GM21423 (cell line): ENCODE measurements around the gene VAV1.
"Not testable (repeated sequence)": the region's sequence is repeated elsewhere in the genome, so short reads cannot be mapped to it uniquely, and the experiment has no call there.

ENCODE experiments used
- ATAC-seq: cut with Tn5 transposase; IDR thresholded peaks from one replicate; pipeline ENCODE4 v1.9.1; 2021; ENCODE audit warnings: mild to moderate bottlenecking, moderate library complexity; ENCODE audit not compliant: unreplicated experiment

The VAV1 gene

DNA sequence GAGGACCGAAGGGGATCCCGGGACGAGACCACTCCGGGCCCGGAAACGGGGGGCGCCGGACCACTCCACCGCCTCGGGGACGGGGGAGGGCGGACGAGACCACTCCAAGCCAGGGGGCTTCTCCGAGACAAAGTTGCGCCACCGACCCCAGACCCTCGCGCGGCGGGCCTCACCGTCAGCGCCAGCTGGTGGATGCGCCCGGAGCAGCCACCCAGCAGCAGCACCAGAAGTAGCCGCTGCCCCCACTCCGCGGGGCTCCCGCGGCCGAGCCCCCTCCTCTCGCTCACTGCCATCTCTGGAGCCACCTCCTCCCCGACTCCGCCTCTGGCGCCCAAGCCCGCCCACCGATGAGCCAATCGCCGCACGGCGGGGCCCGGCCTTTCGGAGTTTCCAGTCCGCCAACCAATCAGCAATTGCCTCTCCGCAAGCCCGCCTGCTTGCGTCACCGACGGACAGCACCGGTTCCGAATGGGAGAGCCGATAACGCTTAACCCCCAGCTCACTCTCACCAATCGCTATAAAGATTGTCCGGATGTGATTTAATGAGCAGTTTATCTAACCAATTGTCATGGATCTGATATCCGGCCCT is 35.1 kb upstream of the VAV1 start, which contains the start of gene GPR108:
Gene GPR108, minus strand, starts transcription at position 297 of the 589 bp plus-strand sequence. Its CDS starts 4 bp downstream, at position 293.
- peak; percentile 60 for ATAC-seq

- no peak for ATAC-seq
Measured at GRCh38 chr19:6737873-6738786, 34.4 kb upstream of the VAV1 start.

- no peak for ATAC-seq
Measured at GRCh38 chr19:6738787-6739389, 33.6 kb upstream of the VAV1 start.

GRCh38 chr19:6739390-6739882 is 33.1 kb upstream of the VAV1 start, which contains the start of gene TRIP10:
TRIP10 (plus strand) TSS chr19:6739680; CDS start chr19:6739762, 82 bp downstream.
- ATAC-seq, result no peak

DNA sequence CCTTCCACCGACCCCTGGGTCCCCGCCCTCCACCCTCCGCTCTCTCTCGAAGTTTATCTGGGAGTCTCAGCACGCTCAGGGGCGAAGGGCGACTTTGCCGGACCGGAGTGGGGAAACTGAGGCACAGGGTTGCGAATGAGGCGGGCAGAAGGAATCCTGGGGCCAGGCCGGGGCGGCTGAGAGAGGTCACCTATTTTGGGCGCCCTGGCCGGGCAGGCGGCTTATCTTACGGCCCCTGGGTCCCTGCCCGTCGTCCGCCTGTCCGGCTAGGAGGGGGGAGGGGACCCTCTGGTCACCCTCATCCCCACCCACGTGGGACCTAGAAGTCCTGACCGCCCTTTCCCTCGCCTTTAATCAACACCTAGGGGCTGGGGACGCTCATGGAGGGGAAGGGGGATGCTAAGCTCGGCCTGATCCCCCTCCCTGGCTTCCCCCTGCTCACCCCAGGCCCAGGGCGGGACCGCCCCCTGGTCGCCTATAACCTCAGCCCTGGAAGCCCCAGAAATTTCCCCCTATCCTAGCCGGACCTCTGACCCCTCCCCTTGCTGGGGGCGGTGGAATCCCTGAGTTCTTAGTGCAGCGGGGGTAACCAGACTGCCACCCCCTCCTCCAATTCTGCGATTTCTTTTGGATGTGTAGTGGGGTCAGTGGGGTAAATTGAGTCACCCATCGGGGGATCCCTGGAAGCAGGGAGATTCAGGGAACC is 32.5 kb upstream of the VAV1 start:
- ATAC-seq, result no peak

- ATAC-seq, result no peak
Measured at GRCh38 chr19:6740589-6741343, 31.7 kb upstream of the VAV1 start.

- ATAC-seq, result no peak
Measured at GRCh38 chr19:6743066-6743465, 29.4 kb upstream of the VAV1 start.

DNA sequence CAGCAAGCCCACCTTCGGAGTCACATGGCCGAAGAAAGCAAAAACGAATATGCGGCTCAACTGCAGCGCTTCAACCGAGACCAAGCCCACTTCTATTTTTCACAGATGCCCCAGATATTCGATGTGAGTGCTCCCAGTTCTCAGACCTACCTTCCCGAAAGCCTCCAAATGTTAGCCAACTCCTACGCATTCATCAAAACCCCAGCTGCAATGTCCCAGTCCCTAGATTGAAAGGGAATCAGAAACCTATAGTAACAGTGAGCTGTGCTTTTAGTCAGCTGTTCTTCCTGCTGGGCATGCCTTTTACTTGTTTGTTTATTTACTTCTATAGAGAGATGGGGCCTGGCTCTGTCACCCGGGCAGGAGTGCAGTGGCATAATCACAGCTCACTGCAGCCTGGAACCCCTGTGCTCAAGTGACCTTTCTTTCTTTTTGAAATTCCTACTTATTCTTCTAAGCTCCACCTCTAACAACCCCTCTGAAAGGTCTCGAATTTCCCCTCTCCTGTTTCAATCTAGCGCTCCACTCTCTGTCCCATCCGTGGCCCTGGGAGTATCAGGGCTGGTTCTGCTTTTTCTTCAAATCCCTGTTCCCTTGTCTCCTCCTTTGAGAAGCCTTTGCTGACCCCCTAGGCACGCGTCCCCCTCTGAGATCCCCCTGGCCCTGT is 28.7 kb upstream of the VAV1 start:
- ATAC-seq, result no peak

- no peak for ATAC-seq
Measured at GRCh38 chr19:6744381-6745301, 27.9 kb upstream of the VAV1 start.

DNA sequence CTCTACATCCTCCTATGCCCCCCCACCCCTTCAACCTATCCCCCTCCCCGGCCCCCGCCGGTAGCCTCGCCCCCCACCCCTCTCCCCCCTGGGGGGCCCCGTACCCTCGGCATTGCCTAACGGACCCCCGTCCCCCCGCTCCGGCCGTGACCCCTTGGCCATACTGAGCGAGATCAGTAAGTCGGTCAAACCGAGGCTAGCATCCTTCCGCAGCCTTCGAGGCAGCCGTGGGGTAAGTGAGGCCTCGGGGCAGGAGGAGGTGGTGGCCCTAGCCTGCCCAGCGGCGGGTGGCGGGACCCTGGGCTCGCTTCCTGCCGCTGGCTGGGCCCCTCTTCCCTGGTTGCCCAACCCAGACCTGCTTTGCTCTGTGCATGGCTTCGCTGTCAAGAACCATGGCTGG is 26.5 kb upstream of the VAV1 start:
- no peak for ATAC-seq

DNA sequence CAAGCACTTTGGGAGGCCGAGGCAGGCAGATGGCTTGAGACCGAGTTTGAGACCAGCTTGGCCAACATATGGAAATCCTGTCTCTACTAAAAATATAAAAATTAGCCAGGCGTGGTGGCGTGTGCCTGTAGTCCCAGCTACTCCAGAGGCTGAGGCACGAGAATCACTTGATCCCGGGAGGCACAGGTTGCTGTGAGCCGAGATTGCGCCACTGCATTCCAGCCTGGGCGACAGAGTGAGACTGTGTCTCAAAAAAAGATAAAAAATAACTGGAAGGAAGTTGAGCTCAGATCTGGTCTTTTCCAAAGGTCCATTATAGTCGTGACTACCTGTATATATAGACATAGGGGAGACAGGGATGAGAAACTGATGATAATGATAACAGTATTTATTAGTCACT is 24.0 kb upstream of the VAV1 start:
- ATAC-seq, result not testable (repeated sequence)

GRCh38 chr19:6750062-6750461 is 22.4 kb upstream of the VAV1 start:
- ATAC-seq, result no peak

DNA sequence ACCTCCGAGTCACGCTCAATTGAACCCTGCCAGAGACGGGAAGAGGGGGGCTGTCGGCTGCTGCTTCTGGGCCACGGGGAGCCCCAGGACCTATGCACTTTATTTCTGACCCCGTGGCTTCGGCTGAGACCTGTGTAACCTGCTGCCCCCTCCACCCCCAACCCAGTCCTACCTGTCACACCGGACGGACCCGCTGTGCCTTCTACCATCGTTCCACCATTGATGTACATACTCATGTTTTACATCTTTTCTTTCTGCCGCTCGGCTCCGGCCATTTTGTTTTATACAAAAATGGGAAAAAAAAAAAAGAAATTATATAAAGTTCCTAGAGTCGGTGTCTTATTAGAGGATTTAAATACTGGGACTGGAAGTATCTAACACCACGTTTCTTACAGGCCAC is 21.3 kb upstream of the VAV1 start:
- no peak for ATAC-seq

DNA sequence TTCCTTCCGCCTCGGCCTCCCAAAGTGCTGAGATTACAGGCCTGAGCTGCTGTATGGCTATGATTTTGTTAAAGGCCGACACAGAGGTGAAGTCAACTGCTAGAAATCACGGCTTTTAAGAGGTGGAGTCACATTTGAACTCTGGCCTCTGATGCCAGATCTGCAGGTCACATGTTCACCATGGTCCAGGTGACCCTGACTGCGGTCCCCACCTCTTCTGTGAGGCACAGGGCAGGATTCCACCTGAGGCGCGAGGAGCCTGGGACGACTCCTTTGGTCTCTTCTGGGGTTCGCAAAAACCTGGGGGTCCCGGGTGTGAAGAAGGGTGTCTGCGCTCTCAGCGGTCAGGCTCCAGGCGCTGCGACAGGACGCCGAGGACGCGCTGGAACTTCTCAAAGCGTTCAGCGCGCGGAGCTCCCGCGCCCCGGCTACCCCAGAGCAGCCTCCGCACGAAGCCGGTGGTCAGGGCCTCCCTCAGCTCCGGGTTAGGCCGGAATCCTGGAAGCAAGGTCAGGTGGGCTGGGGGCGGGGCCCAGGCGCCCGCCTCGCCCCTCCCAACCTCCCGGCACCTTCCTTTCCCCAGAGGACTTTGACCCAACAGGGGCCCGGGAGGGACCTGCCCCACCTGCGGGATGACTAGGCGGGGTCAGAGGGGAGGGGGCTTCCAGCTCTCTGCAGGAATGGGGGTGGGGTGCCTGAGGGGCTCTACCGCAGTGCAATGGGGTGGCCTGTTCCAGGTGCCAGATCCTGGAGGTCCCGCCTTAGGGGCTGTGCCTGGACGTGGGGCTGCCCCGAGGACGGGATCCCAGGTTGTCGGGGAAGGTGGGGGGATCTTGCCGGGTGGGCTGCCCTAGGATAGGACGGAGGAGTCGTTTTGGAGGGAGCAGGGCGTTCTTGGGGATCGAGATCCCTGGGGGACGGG is 20.0 kb upstream of the VAV1 start:
- ATAC-seq, result no peak

DNA sequence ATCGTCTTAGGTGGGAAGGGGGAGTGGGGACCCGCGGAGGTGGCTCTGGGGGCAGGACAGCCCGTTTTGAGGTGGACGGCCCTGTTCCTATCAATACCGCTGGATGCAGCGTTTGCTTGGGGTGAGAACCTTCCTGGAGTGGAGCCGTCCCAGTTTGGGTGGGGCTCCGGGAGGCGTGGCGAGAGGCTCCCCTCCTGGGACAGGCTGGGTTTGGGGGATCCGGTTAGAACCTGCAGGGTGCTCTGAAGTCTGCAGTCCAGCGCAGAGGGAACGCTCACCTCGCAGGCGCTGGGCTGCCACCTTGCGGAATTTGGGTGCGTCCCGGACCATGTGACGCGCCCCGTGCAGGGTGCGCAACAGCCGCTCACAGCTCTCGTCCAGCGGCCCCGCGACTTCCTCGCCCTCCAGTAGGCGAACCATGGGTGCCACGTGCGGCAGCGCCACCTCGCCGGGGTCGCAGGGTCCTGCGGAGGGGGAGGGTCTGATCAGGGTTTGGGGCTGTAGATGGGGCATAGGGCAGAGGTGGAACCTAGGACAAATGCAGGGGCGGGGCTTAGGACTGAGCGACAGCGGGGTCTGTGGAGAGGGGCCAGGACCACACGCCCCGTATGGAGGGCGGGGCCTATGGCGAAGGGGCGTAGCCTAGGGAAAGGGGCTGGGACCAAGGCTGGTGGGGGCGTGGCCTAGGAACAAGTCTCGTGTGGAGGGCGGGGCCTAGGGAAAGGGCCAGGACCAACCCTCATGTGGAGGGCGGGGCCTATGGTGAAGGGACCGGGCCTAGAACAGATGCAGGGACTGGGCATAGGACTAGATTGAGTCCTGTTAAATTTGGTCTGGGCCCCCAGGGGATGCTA is 19.1 kb upstream of the VAV1 start:
- ATAC-seq, result peak; percentile 73

DNA sequence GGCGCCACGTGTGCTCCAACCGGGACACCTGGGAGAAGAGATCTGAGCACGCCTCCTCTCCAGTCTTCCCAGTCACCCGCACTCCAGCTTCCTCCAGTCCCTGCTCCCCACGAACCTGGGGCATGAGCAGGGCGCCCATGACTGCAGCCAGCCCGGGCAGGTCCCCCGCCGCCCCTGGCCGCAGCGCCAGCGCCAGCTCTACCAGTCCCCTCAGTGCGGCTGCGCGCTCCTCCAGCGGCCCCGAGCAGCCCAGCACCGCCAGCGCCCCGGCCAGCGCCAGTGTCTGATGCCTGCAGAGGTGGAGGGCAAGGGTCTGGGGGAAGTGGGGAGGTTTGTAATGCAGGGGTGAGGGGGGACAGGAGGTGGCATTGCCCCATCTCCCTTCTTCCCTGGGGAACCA is 18.4 kb upstream of the VAV1 start:
- ATAC-seq, result no peak
